ENCODE measurements around the gene SCFD1. TPM values are rescaled to one million over a fixed set of nuclear protein-coding genes. Genes with fewer than 3 reads are reported as not detected.

Gene SCFD1
- total RNA-seq, 6 donors from 2014 or later, result 26.1 to 132 (median 66.2) TPM

DNA sequence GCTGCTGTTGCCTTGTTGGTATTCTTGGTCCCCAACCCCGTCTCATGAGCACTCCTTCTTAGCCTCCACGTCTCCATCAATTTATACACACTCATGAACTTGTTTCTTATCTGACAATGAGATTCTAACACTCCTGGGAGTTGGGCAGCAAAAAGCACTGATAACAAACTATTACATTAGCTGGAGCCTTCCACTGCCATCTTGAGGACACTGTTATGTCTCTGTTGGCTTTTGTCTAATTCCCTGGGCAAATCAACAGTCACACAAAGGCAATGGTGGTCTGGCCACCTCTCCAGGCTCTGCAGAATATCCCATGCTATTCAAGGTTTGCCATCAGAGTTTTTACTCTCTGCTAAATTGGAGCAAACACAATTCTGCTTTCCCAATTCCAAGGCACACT lies 134.5 kb downstream of the SCFD1 start:
- TF ChIP-seq POLR2A (IDR thresholded peaks at IDR 0.05), result no peak
- TF ChIP-seq, protein P1, sequence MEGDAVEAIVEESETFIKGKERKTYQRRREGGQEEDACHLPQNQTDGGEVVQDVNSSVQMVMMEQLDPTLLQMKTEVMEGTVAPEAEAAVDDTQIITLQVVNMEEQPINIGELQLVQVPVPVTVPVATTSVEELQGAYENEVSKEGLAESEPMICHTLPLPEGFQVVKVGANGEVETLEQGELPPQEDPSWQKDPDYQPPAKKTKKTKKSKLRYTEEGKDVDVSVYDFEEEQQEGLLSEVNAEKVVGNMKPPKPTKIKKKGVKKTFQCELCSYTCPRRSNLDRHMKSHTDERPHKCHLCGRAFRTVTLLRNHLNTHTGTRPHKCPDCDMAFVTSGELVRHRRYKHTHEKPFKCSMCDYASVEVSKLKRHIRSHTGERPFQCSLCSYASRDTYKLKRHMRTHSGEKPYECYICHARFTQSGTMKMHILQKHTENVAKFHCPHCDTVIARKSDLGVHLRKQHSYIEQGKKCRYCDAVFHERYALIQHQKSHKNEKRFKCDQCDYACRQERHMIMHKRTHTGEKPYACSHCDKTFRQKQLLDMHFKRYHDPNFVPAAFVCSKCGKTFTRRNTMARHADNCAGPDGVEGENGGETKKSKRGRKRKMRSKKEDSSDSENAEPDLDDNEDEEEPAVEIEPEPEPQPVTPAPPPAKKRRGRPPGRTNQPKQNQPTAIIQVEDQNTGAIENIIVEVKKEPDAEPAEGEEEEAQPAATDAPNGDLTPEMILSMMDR (IDR thresholded peaks at IDR 0.05), result no peak
- no peak for TF ChIP-seq POLR2AphosphoS5 (IDR thresholded peaks at IDR 0.05)
- TF ChIP-seq EP300 (IDR thresholded peaks at IDR 0.05), result no peak
- no peaks in the 10 kb centered on the region for H3K9me3 ChIP-seq
- DNase-seq, result no peak
- no peaks in the 10 kb centered on the region for H3K4me1 ChIP-seq
- no peak overlapping the region for H3K27ac ChIP-seq
- no peaks in the 10 kb centered on the region for H3K27me3 ChIP-seq
- no peak overlapping the region for H3K4me3 ChIP-seq
- ATAC-seq (ENCODE audit: low FRiP score in 2 of 2), result no peak
- H3K36me3 ChIP-seq, result no peaks in the 10 kb centered on the region
- 50 to 52% methylated on average over 2 of the region's 2 CpGs for WGBS, 2 donors

DNA sequence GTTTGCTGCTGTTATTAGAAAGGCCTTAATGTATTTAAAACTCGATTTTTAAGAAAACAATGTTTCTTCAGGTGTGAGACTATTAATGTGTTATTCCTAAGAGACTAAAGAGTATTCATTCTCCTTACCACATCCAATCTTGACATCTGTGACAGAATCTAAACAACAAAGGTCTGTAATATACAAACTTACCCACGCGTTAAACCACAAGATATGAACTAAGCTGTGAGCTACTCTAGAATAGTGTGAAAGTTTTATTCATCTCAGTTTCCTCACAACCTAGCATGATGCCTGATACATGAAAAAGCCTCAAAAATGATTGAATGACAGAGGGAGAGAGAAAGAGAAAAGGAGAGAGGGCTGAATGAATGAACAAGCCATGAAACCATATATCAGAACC lies 135.0 kb downstream of the SCFD1 start:
- Histone ChIP-seq H3K4me1 (no peaks in the 10 kb centered on the region), H3K9me3 (no peaks in the 10 kb centered on the region), H3K27me3 (no peaks in the 10 kb centered on the region), H3K4me3 (no peak overlapping the region), H3K36me3 (no peaks in the 10 kb centered on the region), H3K27ac (no peak overlapping the region)
- no peak for DNase-seq
- 43 to 61% methylated on average over 3 of the region's 3 CpGs for WGBS, 2 donors
- TF ChIP-seq EP300 (IDR thresholded peaks at IDR 0.05) (no peak), POLR2AphosphoS5 (IDR thresholded peaks at IDR 0.05) (no peak), POLR2A (IDR thresholded peaks at IDR 0.05) (no peak)
- TF ChIP-seq, protein P1 (IDR thresholded peaks at IDR 0.05), result no peak
- no peak for ATAC-seq (ENCODE audit: low FRiP score in 2 of 2)

DNA sequence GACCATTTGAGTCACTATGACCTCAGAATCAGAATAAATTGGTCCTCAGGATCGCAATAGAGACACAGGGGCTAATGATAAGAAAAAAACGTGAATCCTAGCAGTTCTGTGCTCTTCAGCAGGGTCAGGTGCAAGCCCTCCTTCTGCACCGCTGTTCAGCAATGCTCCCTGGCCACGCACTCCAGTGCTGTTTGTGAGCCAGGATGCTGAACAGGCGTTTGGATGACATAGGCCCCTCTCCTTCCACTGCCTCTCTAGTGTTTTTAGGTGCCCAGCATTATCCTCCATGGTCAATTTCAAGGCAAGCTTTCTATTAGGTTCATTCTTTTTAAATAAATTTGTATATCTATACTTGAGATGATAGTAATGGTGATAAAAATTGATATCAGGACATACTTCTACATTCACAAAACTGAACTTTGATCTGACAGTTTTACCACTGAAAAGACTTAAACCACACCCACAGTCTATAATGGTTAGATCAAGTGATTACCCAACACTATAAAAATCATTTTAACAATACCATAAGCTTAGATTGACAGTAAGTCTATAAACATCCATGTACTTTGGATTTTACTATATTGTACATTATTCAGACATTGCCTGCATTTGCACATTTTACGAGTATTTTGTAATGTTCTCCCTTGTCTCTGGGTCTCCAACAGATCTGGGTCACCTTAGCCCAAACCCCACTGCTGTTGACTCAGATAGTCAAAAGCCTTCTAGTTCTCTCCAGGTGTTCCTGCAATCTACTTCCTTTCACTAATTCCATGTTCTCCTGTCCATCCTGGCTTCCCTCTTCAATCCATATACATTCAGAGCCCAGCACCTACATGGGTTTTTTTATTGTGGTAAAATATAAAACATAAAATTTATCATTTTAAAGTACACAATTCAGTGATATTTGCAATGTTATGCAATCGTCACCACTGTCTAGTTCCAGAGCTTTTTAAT lies 137.3 kb downstream of the SCFD1 start:
- no peaks in the 10 kb centered on the region for H3K4me1 ChIP-seq
- peaks cover 8 to 15% (median 13%) of the 10 kb centered on the region in 4 donors for H3K9me3 ChIP-seq
- H3K27ac ChIP-seq, result no peak overlapping the region
- WGBS, 2 donors, result 77 to 81% methylated on average over 7 of the region's 7 CpGs
- DNase-seq (no peak), ATAC-seq (ENCODE audit: low FRiP score in 2 of 2) (no peak)
- no peak overlapping the region for H3K4me3 ChIP-seq
- no peak for TF ChIP-seq EP300 (IDR thresholded peaks at IDR 0.05)
- TF ChIP-seq, protein P1 (IDR thresholded peaks at IDR 0.05), result no peak
- no peak for TF ChIP-seq POLR2AphosphoS5 (IDR thresholded peaks at IDR 0.05)
- no peak for TF ChIP-seq POLR2A (IDR thresholded peaks at IDR 0.05)
- no peaks in the 10 kb centered on the region for H3K36me3 ChIP-seq
- H3K27me3 ChIP-seq, result no peaks in the 10 kb centered on the region

DNA sequence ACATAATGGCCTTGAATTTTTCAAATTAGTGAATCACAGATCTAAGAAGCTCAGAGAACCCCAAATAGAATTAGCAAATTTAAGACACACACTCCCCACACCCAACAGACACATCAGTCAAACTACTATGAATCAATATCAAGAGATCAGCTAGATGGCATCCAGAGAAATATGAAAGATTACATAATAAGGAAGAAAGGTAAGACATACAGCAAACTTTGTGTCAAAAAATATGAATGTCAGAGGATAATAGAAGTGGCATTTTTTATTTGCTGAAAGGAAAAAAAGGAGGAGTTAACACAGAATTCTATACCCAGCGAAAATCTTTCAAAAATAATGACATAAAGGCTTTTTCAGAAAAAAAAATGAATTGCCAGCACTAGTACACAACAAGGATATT lies 141.8 kb downstream of the SCFD1 start:
- Histone ChIP-seq H3K4me1 (no peaks in the 10 kb centered on the region), H3K27me3 (no peaks in the 10 kb centered on the region), H3K4me3 (no peak overlapping the region), H3K36me3 (no peaks in the 10 kb centered on the region), H3K27ac (no peak overlapping the region), H3K9me3 (peaks cover 8 to 15% (median 13%) of the 10 kb centered on the region in 4 donors)
- DNase-seq, result no peak
- TF ChIP-seq, protein P1 (IDR thresholded peaks at IDR 0.05), result no peak
- TF ChIP-seq EP300 (IDR thresholded peaks at IDR 0.05) (no peak), POLR2A (IDR thresholded peaks at IDR 0.05) (no peak), POLR2AphosphoS5 (IDR thresholded peaks at IDR 0.05) (no peak)
- no peak for ATAC-seq (ENCODE audit: low FRiP score in 2 of 2)
- whole genome bisulfite sequencing, 2 donors, result 50 to 52% methylated on average over 1 of the region's 1 CpG

Measured in upper lobe of left lung (tissue), 6 donors.